A673 (cell line): ENCODE measurements around the gene TRIP12.

Source experiments
- EZH2 ChIP-seq: fragments of 200-600 bp; sonication (generic); IDR thresholded peaks from 2 replicates; pipeline ENCODE4 v1.6.1; 2017; ENCODE audit warnings: borderline replicate concordance, low read depth, mild to moderate bottlenecking, mixed read lengths, antibody characterized with exemption, low read length; ENCODE audit not compliant: poor library complexity, severe bottlenecking
- TF ChIP-seq, protein P1 (sequence below): fragments of 300-800, 200-600 bp; sonication (generic); conservative IDR thresholded peaks from 2 replicates; pipeline ENCODE4 v1.5.1; 2017; ENCODE audit warnings: low read depth, mild to moderate bottlenecking, antibody characterized with exemption, low read length, moderate library complexity, mixed read lengths

- TF ChIP-seq, protein P1, sequence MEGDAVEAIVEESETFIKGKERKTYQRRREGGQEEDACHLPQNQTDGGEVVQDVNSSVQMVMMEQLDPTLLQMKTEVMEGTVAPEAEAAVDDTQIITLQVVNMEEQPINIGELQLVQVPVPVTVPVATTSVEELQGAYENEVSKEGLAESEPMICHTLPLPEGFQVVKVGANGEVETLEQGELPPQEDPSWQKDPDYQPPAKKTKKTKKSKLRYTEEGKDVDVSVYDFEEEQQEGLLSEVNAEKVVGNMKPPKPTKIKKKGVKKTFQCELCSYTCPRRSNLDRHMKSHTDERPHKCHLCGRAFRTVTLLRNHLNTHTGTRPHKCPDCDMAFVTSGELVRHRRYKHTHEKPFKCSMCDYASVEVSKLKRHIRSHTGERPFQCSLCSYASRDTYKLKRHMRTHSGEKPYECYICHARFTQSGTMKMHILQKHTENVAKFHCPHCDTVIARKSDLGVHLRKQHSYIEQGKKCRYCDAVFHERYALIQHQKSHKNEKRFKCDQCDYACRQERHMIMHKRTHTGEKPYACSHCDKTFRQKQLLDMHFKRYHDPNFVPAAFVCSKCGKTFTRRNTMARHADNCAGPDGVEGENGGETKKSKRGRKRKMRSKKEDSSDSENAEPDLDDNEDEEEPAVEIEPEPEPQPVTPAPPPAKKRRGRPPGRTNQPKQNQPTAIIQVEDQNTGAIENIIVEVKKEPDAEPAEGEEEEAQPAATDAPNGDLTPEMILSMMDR, result no peak
- TF ChIP-seq EZH2, result no peak
These were observed 34.4 kb downstream of the TRIP12 start for GRCh38 chr2:229887441-229887840.
